ENCODE measurements around the gene BABAM2. TPM values are rescaled to one million over a fixed set of nuclear protein-coding genes. Genes with fewer than 3 reads are reported as not detected.

Gene BABAM2
- 40.0 TPM for total RNA-seq (2013)
- 10 to 100 TPM; 33.2 to 52.8 (median 49.3) TPM for polyA plus RNA-seq
- polyA minus RNA-seq: 23.1 and 23.9 TPM in 2 replicates
- total RNA-seq: 4.3 to 28.8 (median 20.9) reads per million in 11 experiments

GRCh38 chr2:27890146-27890923 lies at the start of gene BABAM2, which contains the start of gene RBKS:
Gene BABAM2, plus strand, starts transcription at chr2:27890729. Its CDS starts 3,828 bp downstream, at chr2:27894557.
Gene RBKS, minus strand, starts transcription at chr2:27890387. Its CDS starts 42 bp downstream, at chr2:27890345.
- Histone ChIP-seq H3K79me2 (ENCODE audit: insufficient read depth, low read length) (peaks cover 88% of the 10 kb centered on the region), H3K27me3 (ENCODE audit: control insufficient read depth in 2 of 2, insufficient read depth in 2 of 2, low read length in 2 of 2) (no peaks in the 10 kb centered on the region), H3K36me3 (replicated peaks in 1 of 2; ENCODE audit: control insufficient read depth in 1 of 2, insufficient read depth in 2 of 2, low read length in 2 of 2) (no peaks in the 10 kb centered on the region), H3K9me3 (replicated peaks in 1 of 2; ENCODE audit: control insufficient read depth in 1 of 2, insufficient read depth in 1 of 2, low read length in 2 of 2) (no peaks in the 10 kb centered on the region), H3K4me1 (ENCODE audit: control insufficient read depth in 1 of 2, insufficient read depth in 2 of 2, low read length in 2 of 2) (peaks cover 53 to 75% of the 10 kb centered on the region in 2 donors), H2AFZ (ENCODE audit: insufficient read depth, low read depth, low read length, poor library complexity, severe bottlenecking) (peak within 1 kb of the TSS; percentile 59), H3K27ac (ENCODE audit: low read depth in 1 of 2, low read length in 2 of 2) (peak within 1 kb of the TSS; percentile 99 to 100), H3K9ac (ENCODE audit: insufficient read depth, low read length, poor library complexity, severe bottlenecking) (peak within 1 kb of the TSS; percentile 95), H4K20me1 (ENCODE audit: insufficient read depth, low read length) (no peaks in the 10 kb centered on the region), H3K4me3 (replicated peaks in 1 of 3; ENCODE audit: low read depth in 2 of 3, low read length in 3 of 3) (peak within 1 kb of the TSS; percentile 79 to 96 (median 87)), H3K4me2 (replicated peaks; ENCODE audit: extremely low read depth, low read length, poor library complexity, severe bottlenecking) (peak within 1 kb of the TSS; percentile 86)
- peak within 1 kb of the TSS; percentile 100 for H3K27ac Mint-ChIP-seq
- TF ChIP-seq, protein P1, sequence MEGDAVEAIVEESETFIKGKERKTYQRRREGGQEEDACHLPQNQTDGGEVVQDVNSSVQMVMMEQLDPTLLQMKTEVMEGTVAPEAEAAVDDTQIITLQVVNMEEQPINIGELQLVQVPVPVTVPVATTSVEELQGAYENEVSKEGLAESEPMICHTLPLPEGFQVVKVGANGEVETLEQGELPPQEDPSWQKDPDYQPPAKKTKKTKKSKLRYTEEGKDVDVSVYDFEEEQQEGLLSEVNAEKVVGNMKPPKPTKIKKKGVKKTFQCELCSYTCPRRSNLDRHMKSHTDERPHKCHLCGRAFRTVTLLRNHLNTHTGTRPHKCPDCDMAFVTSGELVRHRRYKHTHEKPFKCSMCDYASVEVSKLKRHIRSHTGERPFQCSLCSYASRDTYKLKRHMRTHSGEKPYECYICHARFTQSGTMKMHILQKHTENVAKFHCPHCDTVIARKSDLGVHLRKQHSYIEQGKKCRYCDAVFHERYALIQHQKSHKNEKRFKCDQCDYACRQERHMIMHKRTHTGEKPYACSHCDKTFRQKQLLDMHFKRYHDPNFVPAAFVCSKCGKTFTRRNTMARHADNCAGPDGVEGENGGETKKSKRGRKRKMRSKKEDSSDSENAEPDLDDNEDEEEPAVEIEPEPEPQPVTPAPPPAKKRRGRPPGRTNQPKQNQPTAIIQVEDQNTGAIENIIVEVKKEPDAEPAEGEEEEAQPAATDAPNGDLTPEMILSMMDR (IDR thresholded peaks at IDR 0.05): no peak
- H3K4me1 Mint-ChIP-seq: peaks cover 69% of the 10 kb centered on the region
- intact Hi-C loops (cut with micrococcal nuclease): loop anchor here (5.0 to 10.0 kb wide), 3 partner anchors 62 to 504 kb away; partner anchors contain the start of gene FOSL2 (in 2 of the 2)
- H3K4me3 Mint-ChIP-seq: peak within 1 kb of the TSS; percentile 95 to 98
- H3K36me3 Mint-ChIP-seq: peaks cover 9 to 13% of the 10 kb centered on the region in 2 donors
- peak; percentile 86 to 90 (median 86) for DNase-seq
- H3K27me3 Mint-ChIP-seq (ENCODE audit: low read depth in 3 of 3): peaks cover 0 to 4% (median 2%) of the 10 kb centered on the region in 3 donors
- H3K9me3 Mint-ChIP-seq: no peaks in the 10 kb centered on the region
- under 1% methylated on average over 75 of the region's 79 CpGs for WGBS (ENCODE audit: insufficient coverage)

- Histone ChIP-seq H3K9ac (ENCODE audit: insufficient read depth, low read length, poor library complexity, severe bottlenecking) (no peak overlapping the region), H3K27me3 (ENCODE audit: control insufficient read depth in 2 of 2, insufficient read depth in 2 of 2, low read length in 2 of 2) (no peaks in the 10 kb centered on the region), H4K20me1 (ENCODE audit: insufficient read depth, low read length) (no peaks in the 10 kb centered on the region), H3K4me1 (ENCODE audit: control insufficient read depth in 1 of 2, insufficient read depth in 2 of 2, low read length in 2 of 2) (peaks cover 10 to 13% of the 10 kb centered on the region in 2 donors), H3K27ac (ENCODE audit: low read depth in 1 of 2, low read length in 2 of 2) (no peak overlapping the region), H3K36me3 (replicated peaks in 1 of 2; ENCODE audit: control insufficient read depth in 1 of 2, insufficient read depth in 2 of 2, low read length in 2 of 2) (no peaks in the 10 kb centered on the region), H2AFZ (ENCODE audit: insufficient read depth, low read depth, low read length, poor library complexity, severe bottlenecking) (no peak overlapping the region), H3K4me2 (replicated peaks; ENCODE audit: extremely low read depth, low read length, poor library complexity, severe bottlenecking) (no peak overlapping the region), H3K9me3 (replicated peaks in 1 of 2; ENCODE audit: control insufficient read depth in 1 of 2, insufficient read depth in 1 of 2, low read length in 2 of 2) (no peaks in the 10 kb centered on the region), H3K79me2 (ENCODE audit: insufficient read depth, low read length) (no peaks in the 10 kb centered on the region), H3K4me3 (replicated peaks in 1 of 3; ENCODE audit: low read depth in 2 of 3, low read length in 3 of 3) (no peak overlapping the region)
- intact Hi-C loops (cut with micrococcal nuclease): no loop called here
- no peaks in the 10 kb centered on the region for H3K36me3 Mint-ChIP-seq
- 86% methylated on average over 1 of the region's 5 CpGs for WGBS (ENCODE audit: insufficient coverage)
- TF ChIP-seq, protein P1 (IDR thresholded peaks at IDR 0.05): no peak
- H3K4me1 Mint-ChIP-seq: peaks cover 14% of the 10 kb centered on the region
- no peak overlapping the region for H3K27ac Mint-ChIP-seq
- no peak for DNase-seq
- H3K4me3 Mint-ChIP-seq: no peak overlapping the region
- H3K9me3 Mint-ChIP-seq: peaks cover 0 to 3% (median 0%) of the 10 kb centered on the region in 7 donors
- H3K27me3 Mint-ChIP-seq (ENCODE audit: low read depth in 3 of 3): peaks cover 0 to 2% (median 0%) of the 10 kb centered on the region in 3 donors
These were observed 47.6 kb upstream of the BABAM2 start for GRCh38 chr2:27842894-27843293.
